HG03565 (cell line): ENCODE measurements around the gene TSPAN18.

ENCODE experiments used
- ATAC-seq: cut with Tn5 transposase; IDR thresholded peaks from one replicate; pipeline ENCODE4 v1.9.1; 2021; ENCODE audit warnings: mild to moderate bottlenecking, moderate library complexity; ENCODE audit not compliant: unreplicated experiment

Gene TSPAN18

GRCh38 chr11:44910591-44910990 is 183.8 kb downstream of the TSPAN18 start:
- no peak for ATAC-seq

- peak; percentile 48 for ATAC-seq
Measured at GRCh38 chr11:44911029-44911814, 184.5 kb downstream of the TSPAN18 start.

GRCh38 chr11:44912270-44912987 is 185.7 kb downstream of the TSPAN18 start:
- no peak for ATAC-seq

- no peak for ATAC-seq
Measured at GRCh38 chr11:44913502-44913901, 186.7 kb downstream of the TSPAN18 start.

- no peak for ATAC-seq
Measured at GRCh38 chr11:44914105-44914504, 187.3 kb downstream of the TSPAN18 start.

GRCh38 chr11:44915004-44915403 is 188.2 kb downstream of the TSPAN18 start:
- no peak for ATAC-seq

GRCh38 chr11:44915621-44916020 is 188.9 kb downstream of the TSPAN18 start:
- ATAC-seq: no peak

- no peak for ATAC-seq
Measured at GRCh38 chr11:44916331-44916730, 189.6 kb downstream of the TSPAN18 start.

- no peak for ATAC-seq
Measured at GRCh38 chr11:44916801-44917385, 190.1 kb downstream of the TSPAN18 start.

GRCh38 chr11:44917741-44918140 is 191.0 kb downstream of the TSPAN18 start:
- ATAC-seq: no peak

- ATAC-seq: no peak
Measured at GRCh38 chr11:44920451-44920850, 193.7 kb downstream of the TSPAN18 start.

GRCh38 chr11:44923115-44923514 is 196.4 kb downstream of the TSPAN18 start:
- no peak for ATAC-seq

GRCh38 chr11:44923806-44924205 is 197.0 kb downstream of the TSPAN18 start:
- no peak for ATAC-seq

- ATAC-seq: no peak
Measured at GRCh38 chr11:44926036-44926435, 199.3 kb downstream of the TSPAN18 start.

- no peak for ATAC-seq
Measured at GRCh38 chr11:44927174-44927661, 200.5 kb downstream of the TSPAN18 start.

GRCh38 chr11:44928144-44928543 is 201.4 kb downstream of the TSPAN18 start:
- no peak for ATAC-seq

GRCh38 chr11:44928816-44929215 is 202.1 kb downstream of the TSPAN18 start:
- no peak for ATAC-seq

GRCh38 chr11:44930588-44931302 is 204.0 kb downstream of the TSPAN18 start:
- ATAC-seq: no peak

- ATAC-seq: no peak
Measured at GRCh38 chr11:44931466-44931865, 204.7 kb downstream of the TSPAN18 start.

GRCh38 chr11:44934110-44934509 is 207.3 kb downstream of the TSPAN18 start:
- no peak for ATAC-seq

- ATAC-seq: no peak
Measured at GRCh38 chr11:44934735-44935250, 208.0 kb downstream of the TSPAN18 start.
